CMK (cell line): ENCODE results near the gene OPCML.

Source experiments
- DNase-seq: peaks from one replicate; pipeline ENCODE4 v3.0.0-alpha.2; 2010; ENCODE audit warnings: low read depth

The OPCML gene

DNA sequence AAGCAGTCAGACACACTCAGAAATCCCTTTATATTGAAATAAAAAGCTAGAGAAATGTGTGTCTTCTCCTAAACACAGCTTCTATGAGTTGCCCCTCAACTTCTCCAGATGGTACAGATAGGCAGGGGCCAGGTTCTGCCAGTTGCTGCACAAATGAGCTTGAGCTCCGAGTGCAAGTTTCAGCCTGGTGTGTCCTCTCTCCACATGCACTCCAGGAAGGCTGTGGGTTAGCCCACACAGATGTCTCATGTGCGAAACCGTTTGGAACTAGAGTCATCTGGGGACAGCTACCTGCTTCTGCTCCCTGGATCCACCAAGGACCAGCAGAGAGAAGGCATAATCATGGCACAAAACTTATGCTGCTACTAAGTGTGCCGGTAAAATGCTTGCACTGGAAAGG is 812.6 kb downstream of the OPCML start:
- no peak for DNase-seq

GRCh38 chr11:132718711-132719671 is 813.3 kb downstream of the OPCML start:
- peak; percentile 14 for DNase-seq

DNA sequence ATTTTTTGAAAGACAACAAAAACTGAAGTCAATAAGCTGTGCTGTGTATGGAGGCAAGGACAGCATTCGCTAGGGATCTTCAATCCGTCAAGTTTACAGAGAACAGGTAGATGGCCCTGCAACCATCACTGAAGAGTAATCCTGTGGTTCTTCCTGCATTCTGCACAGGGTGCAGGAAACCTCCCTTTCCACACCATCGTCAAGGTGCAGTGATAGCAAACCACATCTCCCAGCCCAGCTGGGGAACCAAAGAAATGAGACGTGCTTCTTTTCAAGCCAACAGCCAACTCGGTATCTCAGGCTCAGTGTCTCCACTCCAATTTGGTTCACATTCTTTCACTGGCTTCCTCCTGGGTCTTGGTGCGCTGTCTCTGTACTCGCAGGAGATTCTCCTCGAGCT is 814.5 kb downstream of the OPCML start:
- no peak for DNase-seq

DNA sequence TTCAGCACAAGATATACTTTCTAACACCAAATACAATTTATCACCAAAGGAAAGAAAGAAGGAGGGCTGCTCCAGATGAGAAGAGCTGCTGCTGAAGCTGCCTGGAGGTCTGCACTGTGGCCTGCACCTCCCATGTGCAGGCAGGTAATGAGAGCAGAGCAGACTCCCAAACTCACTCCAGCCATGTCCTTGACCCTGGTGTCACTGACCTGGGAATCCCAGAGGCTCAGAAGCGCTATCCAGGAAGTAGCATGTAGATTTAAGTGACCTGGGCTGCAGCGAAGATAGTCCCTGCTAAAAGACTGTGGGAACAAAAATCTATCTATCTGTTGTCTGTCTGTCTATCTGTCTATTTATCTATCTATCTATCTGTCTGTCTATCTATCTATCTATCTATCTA is 816.3 kb downstream of the OPCML start:
- DNase-seq: no peak

GRCh38 chr11:132714859-132715440 is 817.4 kb downstream of the OPCML start:
- no peak for DNase-seq

DNA sequence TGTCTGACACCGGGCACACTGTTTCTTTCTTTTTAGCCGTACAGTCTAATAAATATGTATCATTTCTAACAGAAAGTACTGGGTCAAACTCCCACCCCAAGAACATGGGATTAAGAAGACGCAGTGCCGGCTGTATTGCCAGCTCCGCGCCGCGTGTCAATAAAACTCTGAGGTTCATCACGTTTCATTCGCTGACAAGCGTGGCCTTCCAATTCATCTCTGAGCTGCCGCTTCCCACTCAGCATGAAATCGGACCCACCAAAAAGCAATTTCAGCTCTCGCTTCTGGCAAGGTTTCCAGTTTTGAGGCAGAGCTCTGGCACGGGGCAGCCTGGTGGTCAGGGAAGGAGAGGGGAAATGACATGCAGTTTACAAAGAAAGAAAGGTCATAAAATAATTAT is 819.8 kb downstream of the OPCML start:
- no peak for DNase-seq

- DNase-seq: no peak
Measured at GRCh38 chr11:132704781-132705375, 827.4 kb downstream of the OPCML start.

DNA sequence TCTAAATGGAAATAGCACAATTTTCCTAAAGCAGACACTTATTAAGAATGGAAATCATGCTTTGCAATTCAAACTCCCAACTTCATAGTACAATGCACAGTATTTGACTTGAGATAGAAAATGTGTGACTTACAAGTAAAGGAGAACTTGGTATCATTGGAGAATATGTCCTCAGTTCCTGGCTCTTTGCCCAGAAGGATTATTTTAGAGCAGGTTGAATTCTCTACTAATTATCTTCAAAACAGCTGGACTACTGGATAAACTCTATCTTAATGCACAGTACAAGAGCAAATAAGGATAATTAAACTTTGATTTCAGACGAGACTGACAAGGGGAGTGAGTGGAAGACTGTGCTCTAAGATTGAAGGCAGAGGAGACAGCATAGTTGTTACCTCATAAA is 839.4 kb downstream of the OPCML start:
- DNase-seq: no peak

DNA sequence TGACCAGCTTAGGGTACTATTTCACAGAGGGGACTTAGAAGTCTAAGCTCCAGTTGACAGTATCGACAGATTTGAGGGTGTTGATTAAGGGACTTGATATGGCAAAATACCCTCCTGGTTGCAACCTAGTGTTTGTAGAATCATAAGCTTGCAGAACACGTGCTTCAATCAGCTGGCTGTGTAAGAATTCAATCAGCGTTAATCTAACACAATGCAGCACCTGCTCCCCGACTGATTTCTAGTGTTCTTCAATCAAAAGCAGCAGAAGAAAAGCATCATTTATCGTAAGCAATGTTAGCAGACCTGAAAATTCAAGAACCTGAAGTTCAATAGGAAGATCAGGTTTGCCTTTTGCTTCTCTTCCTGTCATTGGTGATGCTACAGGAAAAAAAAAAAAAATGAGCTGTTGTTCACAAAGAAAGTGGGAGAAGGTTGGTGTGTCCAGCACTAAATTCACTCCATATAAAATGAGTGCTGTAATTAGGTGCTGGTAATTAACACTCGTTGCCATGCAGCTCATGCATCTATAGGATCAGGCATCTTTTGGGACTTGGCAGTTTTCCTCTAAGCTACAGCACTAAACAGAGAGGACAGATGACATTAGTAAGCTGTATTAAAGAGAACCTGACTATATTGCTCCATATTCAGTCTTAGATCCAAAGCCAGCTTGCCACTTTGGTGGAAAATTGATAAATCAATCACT is 840.3 kb downstream of the OPCML start:
- DNase-seq: no peak

GRCh38 chr11:132686886-132687285 is 845.4 kb downstream of the OPCML start:
- DNase-seq: no peak

GRCh38 chr11:132685174-132685611 is 847.1 kb downstream of the OPCML start:
- DNase-seq: peak; percentile 17

- DNase-seq: no peak
Measured at GRCh38 chr11:132683602-132684001, 848.7 kb downstream of the OPCML start.

- DNase-seq: no peak
Measured at GRCh38 chr11:132681971-132682370, 850.3 kb downstream of the OPCML start.

DNA sequence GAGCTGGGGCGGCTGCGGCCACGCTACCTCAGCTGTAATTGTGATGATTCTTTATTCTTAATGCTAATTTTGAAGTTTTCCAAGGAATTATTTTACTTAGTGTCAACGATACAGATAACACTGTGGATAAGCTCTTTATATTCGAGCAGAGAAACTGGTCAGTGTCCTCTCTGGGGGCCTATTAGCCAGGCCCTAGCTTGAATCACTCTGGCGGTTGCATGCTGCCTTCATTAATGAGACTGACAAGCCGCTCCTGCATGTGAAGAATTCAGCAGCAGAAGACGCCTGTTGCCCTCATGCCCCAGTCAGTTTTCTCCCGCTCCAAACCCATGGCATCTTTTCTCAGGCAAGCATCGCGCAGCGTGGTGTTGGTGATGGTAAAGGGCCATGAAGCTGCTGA is 851.7 kb downstream of the OPCML start:
- no peak for DNase-seq

GRCh38 chr11:132674151-132674550 is 858.1 kb downstream of the OPCML start:
- no peak for DNase-seq

DNA sequence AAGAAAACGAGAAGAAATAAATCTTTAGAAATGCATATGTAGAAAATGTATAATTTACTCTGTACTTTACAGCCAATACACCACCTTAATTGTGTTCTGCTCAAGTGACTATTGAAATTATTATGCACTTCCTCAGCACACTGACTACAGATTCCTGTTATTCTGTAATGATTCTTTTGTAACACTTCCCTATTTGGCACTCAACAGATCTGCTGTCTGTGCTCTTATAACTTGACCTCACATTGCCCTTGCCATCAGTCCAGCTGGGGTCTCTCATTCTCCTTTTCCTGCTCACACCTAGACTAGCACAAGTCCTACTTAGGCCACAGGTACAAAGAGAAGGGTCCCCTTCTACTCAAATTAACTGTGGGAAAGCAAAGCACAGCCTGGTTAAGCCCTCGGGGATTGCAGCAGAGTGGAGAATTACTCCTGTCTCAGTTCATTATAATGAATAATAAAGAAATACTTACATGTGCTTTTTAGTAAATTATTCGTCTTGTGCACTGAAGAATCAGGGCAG is 860.4 kb downstream of the OPCML start:
- no peak for DNase-seq

- DNase-seq: no peak
Measured at GRCh38 chr11:132670921-132671675, 861.2 kb downstream of the OPCML start.

DNA sequence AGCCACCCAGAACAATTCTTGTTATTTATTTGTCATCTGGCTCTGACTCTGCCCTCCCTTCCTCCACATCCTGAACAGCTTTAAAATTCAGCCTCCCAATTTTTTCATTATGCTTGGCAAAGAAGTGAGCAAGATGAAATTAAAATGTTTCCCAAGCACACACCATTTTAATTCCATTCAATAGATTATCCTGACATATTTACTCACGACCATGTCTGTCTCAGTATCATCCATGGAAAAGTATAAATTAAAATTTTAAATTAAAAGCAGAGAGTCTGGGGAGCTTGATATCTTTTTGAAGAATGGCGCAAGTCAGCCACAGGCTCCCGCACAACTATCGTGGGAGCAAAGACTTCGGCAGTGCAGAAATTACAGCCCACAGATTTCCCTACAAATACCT is 862.4 kb downstream of the OPCML start:
- no peak for DNase-seq

DNA sequence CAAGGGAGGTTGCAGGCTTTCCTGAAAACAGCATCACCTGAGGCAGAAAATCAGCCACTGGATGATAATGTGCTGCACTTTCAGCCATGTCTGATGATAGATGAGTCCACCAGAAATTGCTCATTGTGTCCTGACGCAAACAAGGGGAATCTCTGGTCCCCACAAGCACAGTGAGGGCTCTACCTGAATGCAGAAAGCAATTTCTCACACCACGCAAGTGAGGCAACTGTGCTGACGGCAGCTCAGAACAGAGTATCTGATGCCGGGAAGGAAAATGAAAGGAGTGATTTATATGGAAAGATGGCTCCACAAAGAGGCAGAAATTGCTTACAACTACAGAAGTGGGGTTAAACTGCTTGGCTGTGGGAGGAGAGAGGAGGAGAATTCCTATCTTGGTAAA is 867.1 kb downstream of the OPCML start:
- no peak for DNase-seq

DNA sequence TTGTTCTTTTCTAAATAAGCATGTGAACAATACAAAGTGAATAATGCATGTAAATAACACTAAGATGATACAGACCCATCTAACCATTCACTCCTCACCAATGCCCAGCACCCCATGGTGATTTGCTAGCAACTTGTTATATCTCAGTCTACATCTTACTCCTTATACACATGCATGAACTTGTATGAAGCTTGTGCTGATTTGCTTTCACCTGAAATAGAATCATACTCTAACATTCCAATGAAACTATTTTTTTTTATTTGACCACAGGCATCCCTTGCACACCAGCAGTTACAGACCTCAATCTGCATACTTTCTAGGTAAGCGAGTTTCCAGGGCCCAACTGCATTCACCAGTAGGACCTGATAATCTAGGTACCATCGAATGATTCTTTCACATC is 873.6 kb downstream of the OPCML start:
- no peak for DNase-seq

DNA sequence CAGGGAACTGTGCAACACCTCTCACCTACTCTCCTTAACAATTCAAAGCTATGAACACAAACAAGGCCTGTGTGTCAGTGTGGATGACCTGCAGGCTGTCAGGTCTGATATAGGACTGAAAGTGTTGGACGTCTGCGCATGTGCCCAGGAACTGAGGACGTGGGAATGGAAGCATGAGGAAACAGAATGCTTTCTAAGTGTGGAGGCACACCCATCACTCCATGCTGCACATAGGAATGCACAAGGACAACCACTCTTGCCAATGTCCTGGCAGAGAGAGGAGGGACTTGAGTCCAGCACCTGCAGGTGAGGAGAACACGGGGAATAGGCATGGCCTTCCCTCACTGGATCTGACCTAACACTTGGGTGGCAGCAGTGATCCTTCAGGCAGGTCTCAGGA is 874.3 kb downstream of the OPCML start:
- DNase-seq: no peak
